Left cardiac atrium (tissue), 4 donors: ENCODE data around the gene ADH7. TPM values are rescaled to one million over a fixed set of nuclear protein-coding genes. Genes with fewer than 3 reads are reported as not detected.
"Not testable (repeated sequence)": the region's sequence is repeated elsewhere in the genome, so short reads cannot be mapped to it uniquely, and the experiment has no call there.

Source experiments
- ATAC-seq, 2 donors: fragments of 200-7000 bp; cut with Tn5 transposase; one replicate each; pipeline ENCODE4 v1.9.1; 2020; ENCODE audit warnings: mild to moderate bottlenecking in 2 of 2, moderate library complexity in 2 of 2
- DNase-seq: peaks from one replicate; pipeline ENCODE4 v3.0.0-alpha.2; 2020
- intact Hi-C, 2 donors: fragments of 100-400 bp; cut with DNase I; formaldehyde crosslinking; loops; one replicate each; pipeline versions ENCODE4 v1.14.1 to v1.15.1; 2022 to 2023
- total RNA-seq, 2 donors: library from RNA; stranded (reverse); fragmentation: NEBNext Ultra II Directional; extraction: Animal tissue kit (Norgen Biotek cat#: 25700); gene quantifications; one replicate each; pipeline ENCODE4 v1.2.1, GENCODE V29; 2021
- donor health status: DM: no; HTN: yes; CAD: no.
- donor health status: DM: no; HTN: yes; CAD: no; lungs with severe emphysema.
- donor health status: DM: yes; HTN: yes; CAD: no.
- donor health status: Dilated cardiomyopathy.

Gene ADH7
- total RNA-seq, 2 donors from 2014 or later = not detected

GRCh38 chr4:99390055-99390454 lies 45.1 kb downstream of the ADH7 start:
- ATAC-seq (no peak), DNase-seq (no peak)
- intact Hi-C loops = loop anchor here in 1 of 2 donors (10.0 kb wide), 1 partner anchor 185 kb away; no protein-coding TSS in a partner anchor

- DNase-seq = no peak
- intact Hi-C loops = loop anchor here in 1 of 2 donors (10.0 kb wide), 1 partner anchor 185 kb away; no protein-coding TSS in a partner anchor
- ATAC-seq = peak in 1 of 2 donors; percentile 62
These were observed 45.5 kb downstream of the ADH7 start for GRCh38 chr4:99389606-99390005.

GRCh38 chr4:99383833-99384392 lies 51.2 kb downstream of the ADH7 start:
- ATAC-seq = peak; percentile 87 to 93
- DNase-seq = no peak
- intact Hi-C loops = no loop called here

GRCh38 chr4:99383399-99383798 lies 51.7 kb downstream of the ADH7 start:
- intact Hi-C loops = no loop called here
- ATAC-seq = peak in 1 of 2 donors; percentile 11

GRCh38 chr4:99382745-99383360 lies 52.3 kb downstream of the ADH7 start:
- DNase-seq (no peak), ATAC-seq (no peak)
- intact Hi-C loops = no loop called here

More at GRCh38 chr4:99383399-99383798, 51.7 kb downstream of the ADH7 start:
- DNase-seq = no peak

GRCh38 chr4:99381588-99382175 lies 53.5 kb downstream of the ADH7 start:
- ATAC-seq (no peak), DNase-seq (no peak)
- intact Hi-C loops = no loop called here

- ATAC-seq (no peak), DNase-seq (no peak)
- intact Hi-C loops = no loop called here
These were observed 55.6 kb downstream of the ADH7 start for GRCh38 chr4:99379571-99379970.

GRCh38 chr4:99378876-99379275 lies 56.3 kb downstream of the ADH7 start:
- no peak for ATAC-seq
- intact Hi-C loops = no loop called here
- DNase-seq = no peak

GRCh38 chr4:99377341-99377740 lies 57.8 kb downstream of the ADH7 start:
- intact Hi-C loops, DNase-seq, ATAC-seq: not testable (repeated sequence)

- intact Hi-C loops, DNase-seq, ATAC-seq: not testable (repeated sequence)
These were observed 62.7 kb downstream of the ADH7 start for GRCh38 chr4:99372464-99372863.

- intact Hi-C loops, ATAC-seq: not testable (repeated sequence)
These were observed 67.3 kb downstream of the ADH7 start for GRCh38 chr4:99367817-99368216.

GRCh38 chr4:99366491-99366890 lies 68.7 kb downstream of the ADH7 start:
- DNase-seq = no peak
- intact Hi-C loops = no loop called here
- ATAC-seq = no peak

More at GRCh38 chr4:99367817-99368216, 67.3 kb downstream of the ADH7 start:
- DNase-seq = not testable (repeated sequence)

- ATAC-seq (peak; percentile 30 to 89), DNase-seq (no peak)
- intact Hi-C loops = no loop called here
These were observed 72.4 kb downstream of the ADH7 start for GRCh38 chr4:99362768-99363167.

Other genes starting within 250 kb of the ADH7 start
- not detected for gene ADH6, start 216.1 kb downstream of the ADH7 start, total RNA-seq
- gene ADH1A, start 144.4 kb downstream of the ADH7 start, total RNA-seq = 1 to 10 TPM in 1 of 2 donors, under 1 TPM in 1; 0.44 to 2.2 TPM
- 100 to 1,000 TPM; 201 to 523 TPM for gene ADH1B, start 113.9 kb downstream of the ADH7 start, total RNA-seq
- gene ADH1C, start 82.6 kb downstream of the ADH7 start, total RNA-seq = 1 to 10 TPM; 6.7 to 9.9 TPM
- gene C4orf17, start 75.7 kb upstream of the ADH7 start, total RNA-seq = not detected
- gene TRMT10A, start 128.7 kb upstream of the ADH7 start, total RNA-seq = 1 to 10 TPM; 2.4 to 3.4 TPM
- under 1 TPM; 0.59 to 0.71 TPM for gene MTTP, start 139.5 kb upstream of the ADH7 start, total RNA-seq
- gene C4orf54, start 222.5 kb upstream of the ADH7 start, total RNA-seq = 1 to 10 TPM; 1.7 to 3.2 TPM